ENCODE results near the gene IFI44. TPM values are rescaled to one million over a fixed set of nuclear protein-coding genes. Genes with fewer than 3 reads are reported as not detected.

The IFI44 gene
- total RNA-seq, 2 experiments from 2014 or later = 67.4 to 70.0 TPM

- DNase-seq (peak in 2 of 14 experiments; percentile 21 to 26), ATAC-seq (ENCODE audit: poor library complexity) (no peak)
- intact Hi-C loops (cut with DNase I, micrococcal nuclease) = loop anchor here in 1 of 2 experiments (5.0 kb wide), 1 partner anchor 472 kb away; no protein-coding TSS in a partner anchor
- Mint-ChIP-seq H3K4me1 (ENCODE audit: low read depth) (peaks cover 64% of the 10 kb centered on the region), H3K36me3 (ENCODE audit: low read depth) (peaks cover 6% of the 10 kb centered on the region), H3K27ac (peak overlapping the region; percentile 83), H3K9me3 (no peaks in the 10 kb centered on the region), H3K4me3 (peak overlapping the region; percentile 85), H3K27me3 (no peaks in the 10 kb centered on the region)
- no peaks in the 10 kb centered on the region for H3K9me3 ChIP-seq (ENCODE audit: control insufficient read depth in 1 of 2, insufficient read depth in 1 of 2, low read length in 2 of 2)
- no peaks in the 10 kb centered on the region for H3K36me3 ChIP-seq (ENCODE audit: insufficient read depth, low read length)
- H3K27ac ChIP-seq (ENCODE audit: low read depth in 1 of 2, low read length in 2 of 2) = peak overlapping the region in 1 of 2 donors; percentile 56
- CTCF ChIA-PET = interaction anchor here (1.4 kb wide), 1 partner anchor 10 kb away, joined by 4 read pairs; no protein-coding TSS in a partner anchor
- no peak overlapping the region for H3K4me3 ChIP-seq (ENCODE audit: low read length)
- POLR2A ChIA-PET = interaction anchor here (1.2 to 4.7 kb wide), 6 partner anchors 23 to 50 kb away, joined by 3 to 29 read pairs (median 8); partner anchors contain the start of gene IFI44
- peaks cover 23% of the 10 kb centered on the region for H3K4me1 ChIP-seq (ENCODE audit: insufficient read depth, low read length)
- no peak for TF ChIP-seq CTCF (IDR thresholded peaks at IDR 0.05)
- no peaks in the 10 kb centered on the region for H3K27me3 ChIP-seq (ENCODE audit: control insufficient read depth in 1 of 2, insufficient read depth in 2 of 2, low read length in 2 of 2)
Observed at GRCh38 chr1:78619446-78619802, 30.2 kb upstream of the IFI44 start.

- Mint-ChIP-seq H3K36me3 (ENCODE audit: low read depth) (peaks cover 10% of the 10 kb centered on the region), H3K9me3 (no peaks in the 10 kb centered on the region), H3K4me1 (ENCODE audit: low read depth) (peaks cover 69% of the 10 kb centered on the region), H3K4me3 (peak within 1 kb of the TSS; percentile 85), H3K27me3 (no peaks in the 10 kb centered on the region), H3K27ac (peak within 1 kb of the TSS; percentile 83)
- POLR2A ChIA-PET = interaction anchor here (1.0 to 4.7 kb wide), 9 partner anchors 12 to 615 kb away, joined by 3 to 29 read pairs (median 7); partner anchors contain the start of genes DNAJB4 and IFI44
- Histone ChIP-seq H3K4me1 (ENCODE audit: insufficient read depth, low read length) (peaks cover 23% of the 10 kb centered on the region), H3K27me3 (ENCODE audit: control insufficient read depth in 1 of 2, insufficient read depth in 2 of 2, low read length in 2 of 2) (no peaks in the 10 kb centered on the region), H3K4me3 (ENCODE audit: low read length) (peak within 1 kb of the TSS; percentile 49), H3K9me3 (ENCODE audit: control insufficient read depth in 1 of 2, insufficient read depth in 1 of 2, low read length in 2 of 2) (no peaks in the 10 kb centered on the region), H3K36me3 (ENCODE audit: insufficient read depth, low read length) (no peaks in the 10 kb centered on the region), H3K27ac (ENCODE audit: low read depth in 1 of 2, low read length in 2 of 2) (peak within 1 kb of the TSS; percentile 10 to 56)
- intact Hi-C loops (cut with DNase I, micrococcal nuclease) = loop anchor here in 1 of 2 experiments (5.0 kb wide), 1 partner anchor 473 kb away; no protein-coding TSS in a partner anchor
- ATAC-seq (ENCODE audit: poor library complexity) (peak; percentile 39), DNase-seq (peak; percentile 33 to 81 (median 55))
- CTCF ChIA-PET = interaction anchor here (1.2 to 1.4 kb wide), 2 partner anchors 9 to 12 kb away, joined by 4 read pairs; no protein-coding TSS in a partner anchor
- no peak for TF ChIP-seq CTCF (IDR thresholded peaks at IDR 0.05)
Observed at GRCh38 chr1:78619803-78620579, 29.6 kb upstream of the IFI44 start, which contains the start of gene IFI44L. TSS of gene IFI44L (plus strand) at chr1:78620448. CDS start at chr1:78627916, 7,468 bp downstream.

- Histone ChIP-seq H3K4me3 (ENCODE audit: low read length) (peak overlapping the region; percentile 49), H3K27ac (ENCODE audit: low read depth in 1 of 2, low read length in 2 of 2) (peak overlapping the region in 1 of 2 donors; percentile 56), H3K4me1 (ENCODE audit: insufficient read depth, low read length) (peaks cover 23% of the 10 kb centered on the region), H3K9me3 (ENCODE audit: control insufficient read depth in 1 of 2, insufficient read depth in 1 of 2, low read length in 2 of 2) (no peaks in the 10 kb centered on the region), H3K27me3 (ENCODE audit: control insufficient read depth in 1 of 2, insufficient read depth in 2 of 2, low read length in 2 of 2) (no peaks in the 10 kb centered on the region), H3K36me3 (ENCODE audit: insufficient read depth, low read length) (no peaks in the 10 kb centered on the region)
- TF ChIP-seq CTCF (IDR thresholded peaks at IDR 0.05) = no peak
- peak in 1 of 14 experiments; percentile 10 for DNase-seq
- Mint-ChIP-seq H3K27ac (peak overlapping the region; percentile 83), H3K9me3 (no peaks in the 10 kb centered on the region), H3K4me3 (peak overlapping the region; percentile 85), H3K4me1 (ENCODE audit: low read depth) (peaks cover 76% of the 10 kb centered on the region), H3K36me3 (ENCODE audit: low read depth) (peaks cover 10% of the 10 kb centered on the region), H3K27me3 (no peaks in the 10 kb centered on the region)
- POLR2A ChIA-PET = interaction anchor here (1.0 to 4.7 kb wide), 8 partner anchors 13 to 616 kb away, joined by 3 to 29 read pairs (median 8); partner anchors contain the start of genes DNAJB4 and IFI44
- CTCF ChIA-PET = interaction anchor here (0.6 to 1.4 kb wide), 3 partner anchors 9 to 21 kb away, joined by 4 read pairs; no protein-coding TSS in a partner anchor
- ATAC-seq (ENCODE audit: poor library complexity) = no peak
- intact Hi-C loops (cut with DNase I, micrococcal nuclease) = no loop called here
Observed at GRCh38 chr1:78620666-78621065, 29.0 kb upstream of the IFI44 start.

Data from CD4-positive, alpha-beta T cell (primary cell).